Measurements from ENCODE around the gene SPEF1. TPM values are rescaled to one million over a fixed set of nuclear protein-coding genes. Genes with fewer than 3 reads are reported as not detected.

SPEF1 gene
- total RNA-seq, 2 donors from 2014 or later = 0.35 to 0.44 TPM

GRCh38 chr20:3826420-3826819 is 45.2 kb upstream of the SPEF1 start:
- Mint-ChIP-seq H3K27ac (no peak overlapping the region), H3K4me1 (peaks cover 3% of the 10 kb centered on the region), H3K27me3 (ENCODE audit: insufficient read depth) (no peaks in the 10 kb centered on the region), H3K36me3 (ENCODE audit: low read depth) (peaks cover 19% of the 10 kb centered on the region), H3K9me3 (no peaks in the 10 kb centered on the region), H3K4me3 (no peak overlapping the region)
- WGBS, 2 experiments (ENCODE audit: insufficient coverage in 1 of 2, insufficient read length in 1 of 2) = 90 to 100% methylated on average over 2 to 4 of the region's 4 CpGs
- H3K36me3 ChIP-seq (ENCODE audit: control insufficient read depth, insufficient read depth, low read length) = peaks cover 16% of the 10 kb centered on the region
- no peak overlapping the region for H3K4me3 ChIP-seq (ENCODE audit: low read length)
- no peaks in the 10 kb centered on the region for H3K4me1 ChIP-seq (ENCODE audit: control insufficient read depth, insufficient read depth, low read length)
- TF ChIP-seq CTCF (conservative IDR thresholded peaks at IDR 0.05) = no peak
- H3K27ac ChIP-seq (ENCODE audit: low read depth, low read length) = no peak overlapping the region
- H3K9ac ChIP-seq (ENCODE audit: extremely low read depth, low read length, poor library complexity, severe bottlenecking) = no peak overlapping the region
- no peaks in the 10 kb centered on the region for H3K27me3 ChIP-seq (ENCODE audit: control insufficient read depth, insufficient read depth, low read length, poor library complexity, severe bottlenecking)
- H3K9me3 ChIP-seq (ENCODE audit: control insufficient read depth, low read length) = no peaks in the 10 kb centered on the region
- no peak for DNase-seq

GRCh38 chr20:3825526-3825925 is 44.3 kb upstream of the SPEF1 start:
- Histone ChIP-seq H3K36me3 (ENCODE audit: control insufficient read depth, insufficient read depth, low read length) (peaks cover 16% of the 10 kb centered on the region), H3K9ac (ENCODE audit: extremely low read depth, low read length, poor library complexity, severe bottlenecking) (no peak overlapping the region), H3K4me1 (ENCODE audit: control insufficient read depth, insufficient read depth, low read length) (no peaks in the 10 kb centered on the region), H3K27ac (ENCODE audit: low read depth, low read length) (no peak overlapping the region), H3K9me3 (ENCODE audit: control insufficient read depth, low read length) (no peaks in the 10 kb centered on the region), H3K27me3 (ENCODE audit: control insufficient read depth, insufficient read depth, low read length, poor library complexity, severe bottlenecking) (no peaks in the 10 kb centered on the region), H3K4me3 (ENCODE audit: low read length) (no peak overlapping the region)
- TF ChIP-seq CTCF (conservative IDR thresholded peaks at IDR 0.05) = peak; percentile 68
- Mint-ChIP-seq H3K27ac (peak overlapping the region; percentile 62), H3K27me3 (ENCODE audit: insufficient read depth) (no peaks in the 10 kb centered on the region), H3K9me3 (no peaks in the 10 kb centered on the region), H3K4me1 (peaks cover 5% of the 10 kb centered on the region), H3K4me3 (no peak overlapping the region), H3K36me3 (ENCODE audit: low read depth) (peaks cover 19% of the 10 kb centered on the region)
- DNase-seq = peak; percentile 81
- 76 to 77% methylated on average over 6 to 7 of the region's 7 CpGs for WGBS, 2 experiments (ENCODE audit: insufficient coverage in 1 of 2, insufficient read length in 1 of 2)

GRCh38 chr20:3823881-3824280 is 42.6 kb upstream of the SPEF1 start:
- no peaks in the 10 kb centered on the region for H3K9me3 Mint-ChIP-seq

More at GRCh38 chr20:3823881-3824280, 42.6 kb upstream of the SPEF1 start:
- Histone ChIP-seq H3K9me3 (ENCODE audit: control insufficient read depth, low read length) (no peaks in the 10 kb centered on the region), H3K4me1 (ENCODE audit: control insufficient read depth, insufficient read depth, low read length) (peaks cover 4% of the 10 kb centered on the region), H3K27me3 (ENCODE audit: control insufficient read depth, insufficient read depth, low read length, poor library complexity, severe bottlenecking) (no peaks in the 10 kb centered on the region), H3K27ac (ENCODE audit: low read depth, low read length) (no peak overlapping the region), H3K9ac (ENCODE audit: extremely low read depth, low read length, poor library complexity, severe bottlenecking) (no peak overlapping the region), H3K36me3 (ENCODE audit: control insufficient read depth, insufficient read depth, low read length) (peaks cover 16% of the 10 kb centered on the region), H3K4me3 (ENCODE audit: low read length) (no peak overlapping the region)
- no peak overlapping the region for H3K4me3 Mint-ChIP-seq
- H3K27me3 Mint-ChIP-seq (ENCODE audit: insufficient read depth) = no peaks in the 10 kb centered on the region
- TF ChIP-seq CTCF (conservative IDR thresholded peaks at IDR 0.05) = no peak
- H3K27ac Mint-ChIP-seq = no peak overlapping the region
- WGBS, 2 experiments (ENCODE audit: insufficient coverage in 1 of 2, insufficient read length in 1 of 2) = 88 to 92% methylated on average over 12 to 20 of the region's 20 CpGs
- H3K36me3 Mint-ChIP-seq (ENCODE audit: low read depth) = peaks cover 14% of the 10 kb centered on the region
- peaks cover 5% of the 10 kb centered on the region for H3K4me1 Mint-ChIP-seq
- DNase-seq = no peak
